ENCODE data around the gene DCAF11. TPM values are rescaled to one million over a fixed set of nuclear protein-coding genes. Genes with fewer than 3 reads are reported as not detected.

Gene DCAF11
- total RNA-seq, 4 donors from 2014 or later = 64.2 to 71.7 (median 68.3) TPM

- Histone ChIP-seq H3K27ac (no peak overlapping the region), H3K4me3 (no peak overlapping the region), H3K9me3 (no peaks in the 10 kb centered on the region), H3K36me3 (peaks cover 64% of the 10 kb centered on the region), H3K4me1 (no peaks in the 10 kb centered on the region), H3K27me3 (no peaks in the 10 kb centered on the region)
- no peak for TF ChIP-seq POLR2AphosphoS5 (IDR thresholded peaks at IDR 0.05)
- no peak for TF ChIP-seq EP300 (IDR thresholded peaks at IDR 0.05)
- WGBS = 83% methylated on average over 7 of the region's 8 CpGs
- DNase-seq (ENCODE audit: low spot score in 2 of 2) = peak in 1 of 2 donors; percentile 40
Measured at GRCh38 chr14:24122898-24123297, 8.3 kb downstream of the DCAF11 start.

- WGBS = 82% methylated on average over 9 of the region's 9 CpGs
- Histone ChIP-seq H3K27ac (no peak overlapping the region), H3K4me3 (no peak overlapping the region), H3K9me3 (no peaks in the 10 kb centered on the region), H3K36me3 (peaks cover 56% of the 10 kb centered on the region), H3K4me1 (no peaks in the 10 kb centered on the region), H3K27me3 (no peaks in the 10 kb centered on the region)
- TF ChIP-seq POLR2AphosphoS5 (IDR thresholded peaks at IDR 0.05) = no peak
- TF ChIP-seq EP300 (IDR thresholded peaks at IDR 0.05) = no peak
- no peak for TF ChIP-seq POLR2A (IDR thresholded peaks at IDR 0.05)
- TF ChIP-seq CTCF (IDR thresholded peaks at IDR 0.05) = no peak
- peak in 1 of 2 donors; percentile 29 for DNase-seq (ENCODE audit: low spot score in 2 of 2)
Measured at GRCh38 chr14:24123424-24124417, 9.1 kb downstream of the DCAF11 start.

- DNase-seq (ENCODE audit: low spot score in 2 of 2) = no peak
- no peak overlapping the region for H3K27ac ChIP-seq
- peaks cover 2% of the 10 kb centered on the region for H3K4me1 ChIP-seq
- no peak for TF ChIP-seq EP300 (IDR thresholded peaks at IDR 0.05)
- TF ChIP-seq POLR2AphosphoS5 (IDR thresholded peaks at IDR 0.05) = no peak
- no peak for TF ChIP-seq CTCF (IDR thresholded peaks at IDR 0.05)
- TF ChIP-seq POLR2A (IDR thresholded peaks at IDR 0.05) = no peak
- H3K27me3 ChIP-seq = no peaks in the 10 kb centered on the region
- peaks cover 24% of the 10 kb centered on the region for H3K36me3 ChIP-seq
- H3K4me3 ChIP-seq = no peak overlapping the region
- H3K9me3 ChIP-seq = no peaks in the 10 kb centered on the region
Measured at GRCh38 chr14:24126939-24127338, 12.4 kb downstream of the DCAF11 start.

- no peak for TF ChIP-seq EP300 (IDR thresholded peaks at IDR 0.05)
- no peak for TF ChIP-seq CTCF (IDR thresholded peaks at IDR 0.05)
- TF ChIP-seq POLR2AphosphoS5 (IDR thresholded peaks at IDR 0.05) = no peak
- no peak for TF ChIP-seq POLR2A (IDR thresholded peaks at IDR 0.05)
- H3K27ac ChIP-seq = no peak overlapping the region
- H3K36me3 ChIP-seq = peaks cover 17% of the 10 kb centered on the region
- DNase-seq (ENCODE audit: low spot score in 2 of 2) = no peak
- no peaks in the 10 kb centered on the region for H3K9me3 ChIP-seq
- WGBS = 82% methylated on average over 2 of the region's 2 CpGs
- no peaks in the 10 kb centered on the region for H3K27me3 ChIP-seq
- H3K4me1 ChIP-seq = peaks cover 9% of the 10 kb centered on the region
- no peak overlapping the region for H3K4me3 ChIP-seq
Measured at GRCh38 chr14:24127673-24128072, 13.1 kb downstream of the DCAF11 start.

GRCh38 chr14:24129410-24129998 lies 14.9 kb downstream of the DCAF11 start:
- H3K27me3 ChIP-seq = no peaks in the 10 kb centered on the region
- no peak for TF ChIP-seq POLR2AphosphoS5 (IDR thresholded peaks at IDR 0.05)
- TF ChIP-seq POLR2A (IDR thresholded peaks at IDR 0.05) = no peak
- no peak for TF ChIP-seq CTCF (IDR thresholded peaks at IDR 0.05)
- no peak for TF ChIP-seq EP300 (IDR thresholded peaks at IDR 0.05)
- DNase-seq (ENCODE audit: low spot score in 2 of 2) = no peak
- peaks cover 3% of the 10 kb centered on the region for H3K36me3 ChIP-seq
- no peaks in the 10 kb centered on the region for H3K9me3 ChIP-seq
- no peak overlapping the region for H3K27ac ChIP-seq
- peaks cover 11% of the 10 kb centered on the region for H3K4me1 ChIP-seq
- 98% methylated on average over 8 of the region's 8 CpGs for WGBS
- H3K4me3 ChIP-seq = no peak overlapping the region
